CD4-positive, alpha-beta T cell treated with Interleukin-21 for 1 hour (primary cell): ENCODE data around the gene MYH14.
"Not testable (repeated sequence)": the region's sequence is repeated elsewhere in the genome, so short reads cannot be mapped to it uniquely, and the experiment has no call there.

ENCODE experiments used
- DNase-seq: peaks from one replicate; pipeline ENCODE4 v3.0.0-alpha.2; 2020

Gene MYH14

GRCh38 chr19:50337031-50337430, 133.6 kb downstream of the MYH14 start:
- not testable (repeated sequence) for DNase-seq

GRCh38 chr19:50340331-50340730, 136.9 kb downstream of the MYH14 start:
- DNase-seq, result no peak

- no peak for DNase-seq
Measured at GRCh38 chr19:50341091-50341564, 137.7 kb downstream of the MYH14 start.

GRCh38 chr19:50344661-50345318, 141.4 kb downstream of the MYH14 start:
- no peak for DNase-seq

- not testable (repeated sequence) for DNase-seq
Measured at GRCh38 chr19:50347089-50347581, 143.7 kb downstream of the MYH14 start.

- DNase-seq, result no peak
Measured at GRCh38 chr19:50349277-50350057, 146.0 kb downstream of the MYH14 start.

GRCh38 chr19:50352242-50352641, 148.8 kb downstream of the MYH14 start:
- DNase-seq, result no peak

GRCh38 chr19:50353487-50353880, 150.1 kb downstream of the MYH14 start:
- DNase-seq, result not testable (repeated sequence)

- no peak for DNase-seq
Measured at GRCh38 chr19:50356691-50357177, 153.3 kb downstream of the MYH14 start.

GRCh38 chr19:50357178-50358100, 154.0 kb downstream of the MYH14 start:
- DNase-seq, result peak; percentile 93

GRCh38 chr19:50358483-50359327, 155.3 kb downstream of the MYH14 start:
- DNase-seq, result peak; percentile 87

GRCh38 chr19:50359328-50359818, 156.0 kb downstream of the MYH14 start:
- DNase-seq, result no peak
